ENCODE measurements around the gene NHLRC2. TPM values are rescaled to one million over a fixed set of nuclear protein-coding genes. Genes with fewer than 3 reads are reported as not detected.
"Not testable (repeated sequence)": the region's sequence is repeated elsewhere in the genome, so short reads cannot be mapped to it uniquely, and the experiment has no call there.

NHLRC2 gene
- polyA plus RNA-seq, 1 donor from 2014 or later: 13.0 TPM

GRCh38 chr10:113808168-113808567 lies 46.3 kb upstream of the NHLRC2 start:
- H3K4me3 ChIP-seq (ENCODE audit: low read length): no peak overlapping the region
- no peak overlapping the region for H2AFZ ChIP-seq (ENCODE audit: low read depth, low read length)
- no peaks in the 10 kb centered on the region for H3K9me2 ChIP-seq (ENCODE audit: insufficient read depth, low read length)
- TF ChIP-seq EP300 (conservative IDR thresholded peaks at IDR 0.05; ENCODE audit: poor library complexity, severe bottlenecking) (no peak), POLR2AphosphoS5 (IDR thresholded peaks at IDR 0.05) (no peak), MXI1 (conservative IDR thresholded peaks at IDR 0.05; ENCODE audit: poor library complexity, severe bottlenecking) (no peak), TAF1 (IDR thresholded peaks at IDR 0.05; ENCODE audit: low read depth) (no peak), EZH2 (IDR thresholded peaks at IDR 0.05; ENCODE audit: borderline replicate concordance, insufficient read depth, low read length, poor library complexity, severe bottlenecking) (no peak), RAD21 (conservative IDR thresholded peaks at IDR 0.05) (no peak)
- TF ChIP-seq, protein P1, sequence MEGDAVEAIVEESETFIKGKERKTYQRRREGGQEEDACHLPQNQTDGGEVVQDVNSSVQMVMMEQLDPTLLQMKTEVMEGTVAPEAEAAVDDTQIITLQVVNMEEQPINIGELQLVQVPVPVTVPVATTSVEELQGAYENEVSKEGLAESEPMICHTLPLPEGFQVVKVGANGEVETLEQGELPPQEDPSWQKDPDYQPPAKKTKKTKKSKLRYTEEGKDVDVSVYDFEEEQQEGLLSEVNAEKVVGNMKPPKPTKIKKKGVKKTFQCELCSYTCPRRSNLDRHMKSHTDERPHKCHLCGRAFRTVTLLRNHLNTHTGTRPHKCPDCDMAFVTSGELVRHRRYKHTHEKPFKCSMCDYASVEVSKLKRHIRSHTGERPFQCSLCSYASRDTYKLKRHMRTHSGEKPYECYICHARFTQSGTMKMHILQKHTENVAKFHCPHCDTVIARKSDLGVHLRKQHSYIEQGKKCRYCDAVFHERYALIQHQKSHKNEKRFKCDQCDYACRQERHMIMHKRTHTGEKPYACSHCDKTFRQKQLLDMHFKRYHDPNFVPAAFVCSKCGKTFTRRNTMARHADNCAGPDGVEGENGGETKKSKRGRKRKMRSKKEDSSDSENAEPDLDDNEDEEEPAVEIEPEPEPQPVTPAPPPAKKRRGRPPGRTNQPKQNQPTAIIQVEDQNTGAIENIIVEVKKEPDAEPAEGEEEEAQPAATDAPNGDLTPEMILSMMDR (IDR thresholded peaks at IDR 0.05; ENCODE audit: poor library complexity, severe bottlenecking): no peak
- TF ChIP-seq, protein P2, sequence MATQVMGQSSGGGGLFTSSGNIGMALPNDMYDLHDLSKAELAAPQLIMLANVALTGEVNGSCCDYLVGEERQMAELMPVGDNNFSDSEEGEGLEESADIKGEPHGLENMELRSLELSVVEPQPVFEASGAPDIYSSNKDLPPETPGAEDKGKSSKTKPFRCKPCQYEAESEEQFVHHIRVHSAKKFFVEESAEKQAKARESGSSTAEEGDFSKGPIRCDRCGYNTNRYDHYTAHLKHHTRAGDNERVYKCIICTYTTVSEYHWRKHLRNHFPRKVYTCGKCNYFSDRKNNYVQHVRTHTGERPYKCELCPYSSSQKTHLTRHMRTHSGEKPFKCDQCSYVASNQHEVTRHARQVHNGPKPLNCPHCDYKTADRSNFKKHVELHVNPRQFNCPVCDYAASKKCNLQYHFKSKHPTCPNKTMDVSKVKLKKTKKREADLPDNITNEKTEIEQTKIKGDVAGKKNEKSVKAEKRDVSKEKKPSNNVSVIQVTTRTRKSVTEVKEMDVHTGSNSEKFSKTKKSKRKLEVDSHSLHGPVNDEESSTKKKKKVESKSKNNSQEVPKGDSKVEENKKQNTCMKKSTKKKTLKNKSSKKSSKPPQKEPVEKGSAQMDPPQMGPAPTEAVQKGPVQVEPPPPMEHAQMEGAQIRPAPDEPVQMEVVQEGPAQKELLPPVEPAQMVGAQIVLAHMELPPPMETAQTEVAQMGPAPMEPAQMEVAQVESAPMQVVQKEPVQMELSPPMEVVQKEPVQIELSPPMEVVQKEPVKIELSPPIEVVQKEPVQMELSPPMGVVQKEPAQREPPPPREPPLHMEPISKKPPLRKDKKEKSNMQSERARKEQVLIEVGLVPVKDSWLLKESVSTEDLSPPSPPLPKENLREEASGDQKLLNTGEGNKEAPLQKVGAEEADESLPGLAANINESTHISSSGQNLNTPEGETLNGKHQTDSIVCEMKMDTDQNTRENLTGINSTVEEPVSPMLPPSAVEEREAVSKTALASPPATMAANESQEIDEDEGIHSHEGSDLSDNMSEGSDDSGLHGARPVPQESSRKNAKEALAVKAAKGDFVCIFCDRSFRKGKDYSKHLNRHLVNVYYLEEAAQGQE (IDR thresholded peaks at IDR 0.05; ENCODE audit: borderline replicate concordance): no peak
- H3K79me2 ChIP-seq (replicated peaks; ENCODE audit: insufficient read depth, low read length): no peaks in the 10 kb centered on the region
- no peaks in the 10 kb centered on the region for H3K36me3 ChIP-seq (ENCODE audit: insufficient read depth, low read length)
- no peak overlapping the region for H3K4me2 ChIP-seq (ENCODE audit: low read length)
- H4K20me1 ChIP-seq (ENCODE audit: insufficient read depth): no peaks in the 10 kb centered on the region
- no peaks in the 10 kb centered on the region for H3F3A ChIP-seq (ENCODE audit: insufficient read depth, low read length, poor library complexity, severe bottlenecking)
- no peaks in the 10 kb centered on the region for H3K27me3 ChIP-seq (ENCODE audit: insufficient read depth, low read depth, low read length)
- H3K27ac ChIP-seq (ENCODE audit: low read length): no peak overlapping the region
- no peaks in the 10 kb centered on the region for H3K9me3 ChIP-seq (ENCODE audit: low read length)
- H3K9ac ChIP-seq (ENCODE audit: low read length): no peak overlapping the region

GRCh38 chr10:113814700-113815099 lies 39.8 kb upstream of the NHLRC2 start:
- not testable (repeated sequence) for H3F3A ChIP-seq (ENCODE audit: insufficient read depth, low read length, poor library complexity, severe bottlenecking); H3K79me2 ChIP-seq (replicated peaks; ENCODE audit: insufficient read depth, low read length); H2AFZ ChIP-seq (ENCODE audit: low read depth, low read length); H3K4me3 ChIP-seq (ENCODE audit: low read length); H3K9me3 ChIP-seq (ENCODE audit: low read length); H3K9me2 ChIP-seq (ENCODE audit: insufficient read depth, low read length); H3K36me3 ChIP-seq (ENCODE audit: insufficient read depth, low read length); H3K27ac ChIP-seq (ENCODE audit: low read length); H3K4me2 ChIP-seq (ENCODE audit: low read length); H3K9ac ChIP-seq (ENCODE audit: low read length); H3K27me3 ChIP-seq (ENCODE audit: insufficient read depth, low read depth, low read length); H4K20me1 ChIP-seq (ENCODE audit: insufficient read depth)

- no peaks in the 10 kb centered on the region for H3K79me2 ChIP-seq (replicated peaks; ENCODE audit: insufficient read depth, low read length)
These were observed 34.5 kb upstream of the NHLRC2 start for GRCh38 chr10:113819989-113820388.

More at GRCh38 chr10:113819989-113820388, 34.5 kb upstream of the NHLRC2 start:
- no peaks in the 10 kb centered on the region for H3K36me3 ChIP-seq (ENCODE audit: insufficient read depth, low read length)
- H3K27ac ChIP-seq (ENCODE audit: low read length): no peak overlapping the region
- H3K4me3 ChIP-seq (ENCODE audit: low read length): no peak overlapping the region
- no peak overlapping the region for H3K4me2 ChIP-seq (ENCODE audit: low read length)
- H3F3A ChIP-seq (ENCODE audit: insufficient read depth, low read length, poor library complexity, severe bottlenecking): no peaks in the 10 kb centered on the region
- H4K20me1 ChIP-seq (ENCODE audit: insufficient read depth): no peaks in the 10 kb centered on the region
- no peaks in the 10 kb centered on the region for H3K9me3 ChIP-seq (ENCODE audit: low read length)
- H2AFZ ChIP-seq (ENCODE audit: low read depth, low read length): no peak overlapping the region
- no peaks in the 10 kb centered on the region for H3K27me3 ChIP-seq (ENCODE audit: insufficient read depth, low read depth, low read length)
- TF ChIP-seq EZH2 (IDR thresholded peaks at IDR 0.05; ENCODE audit: borderline replicate concordance, insufficient read depth, low read length, poor library complexity, severe bottlenecking) (no peak), POLR2AphosphoS5 (IDR thresholded peaks at IDR 0.05) (no peak), MXI1 (conservative IDR thresholded peaks at IDR 0.05; ENCODE audit: poor library complexity, severe bottlenecking) (no peak), SMC3 (conservative IDR thresholded peaks at IDR 0.05; ENCODE audit: poor library complexity) (no peak), EP300 (conservative IDR thresholded peaks at IDR 0.05; ENCODE audit: poor library complexity, severe bottlenecking) (no peak), TAF1 (IDR thresholded peaks at IDR 0.05; ENCODE audit: low read depth) (no peak), RAD21 (conservative IDR thresholded peaks at IDR 0.05) (no peak)
- TF ChIP-seq, protein P2 (IDR thresholded peaks at IDR 0.05; ENCODE audit: borderline replicate concordance): no peak
- TF ChIP-seq, protein P1 (IDR thresholded peaks at IDR 0.05; ENCODE audit: poor library complexity, severe bottlenecking): no peak
- H3K9me2 ChIP-seq (ENCODE audit: insufficient read depth, low read length): no peaks in the 10 kb centered on the region
- no peak overlapping the region for H3K9ac ChIP-seq (ENCODE audit: low read length)

Measured in neural cell (in vitro differentiated cells).